IMR-90 (cell line): ENCODE results near the gene MGAT5.

Experiments
- CEBPB ChIP-seq: IDR thresholded peaks from 2 replicates; pipeline ENCODE4 v1.6.1; 2012; ENCODE audit warnings: low read depth, low read length, improper control_type of control experiment
- CTCF ChIP-seq: conservative IDR thresholded peaks from 2 replicates; pipeline ENCODE4 v1.5.1; 2012; ENCODE audit warnings: mild to moderate bottlenecking, low read depth, low read length, improper control_type of control experiment
- MAZ ChIP-seq: IDR thresholded peaks from 2 replicates; pipeline ENCODE4 v1.6.1; 2012; ENCODE audit warnings: low read depth, mild to moderate bottlenecking, low read length, improper control_type of control experiment, moderate library complexity, borderline replicate concordance
- POLR2A ChIP-seq: IDR thresholded peaks from 2 replicates; pipeline ENCODE4 v1.6.1; 2012; ENCODE audit warnings: mild to moderate bottlenecking, low read depth, low read length

- TF ChIP-seq CTCF (no peak), MAZ (no peak), CEBPB (no peak), POLR2A (no peak)
Observed at GRCh38 chr2:134462791-134463698, 209.2 kb downstream of the MGAT5 start.
